H9 (cell line): ENCODE measurements around the gene IQSEC2. TPM values are rescaled to one million over a fixed set of nuclear protein-coding genes. Genes with fewer than 3 reads are reported as not detected.

ENCODE experiments used
- DNase-seq: peaks from one replicate; pipeline ENCODE4 v3.0.0-alpha.2; 2017
- H2AFZ ChIP-seq: one replicate; pipeline ENCODE4 v1.6.1; 2013; ENCODE audit warnings: mild to moderate bottlenecking, low read length, control low read depth, moderate library complexity
- H2AK5ac ChIP-seq: 2 replicates; pipeline ENCODE4 v1.6.1; 2013; ENCODE audit warnings: low read length, control low read depth, mixed read lengths; ENCODE audit not compliant: insufficient read length
- H2BK120ac ChIP-seq: one replicate; pipeline ENCODE4 v1.6.1; 2013; ENCODE audit warnings: low read depth, mild to moderate bottlenecking, low read length, control low read depth, inconsistent platforms; ENCODE audit not compliant: poor library complexity, severe bottlenecking
- H2BK12ac ChIP-seq: 2 replicates; pipeline ENCODE4 v1.6.1; 2013; ENCODE audit warnings: low read length, control low read depth, mixed read lengths, low read depth; ENCODE audit not compliant: insufficient read length
- H2BK15ac ChIP-seq: 2 replicates; pipeline ENCODE4 v1.6.1; 2013; ENCODE audit warnings: low read depth, low read length, control low read depth
- H2BK20ac ChIP-seq: one replicate; pipeline ENCODE4 v1.6.1; 2013; ENCODE audit warnings: low read depth, mild to moderate bottlenecking, low read length, control low read depth, inconsistent platforms; ENCODE audit not compliant: poor library complexity, severe bottlenecking
- H2BK5ac ChIP-seq: 2 replicates; pipeline ENCODE4 v1.6.1; 2013; ENCODE audit warnings: low read length, control low read depth, mixed read lengths; ENCODE audit not compliant: insufficient read length
- H3K14ac ChIP-seq: 2 replicates; pipeline ENCODE4 v1.6.1; 2013; ENCODE audit warnings: low read length, control low read depth; ENCODE audit not compliant: insufficient read depth
- H3K18ac ChIP-seq: 2 replicates; pipeline ENCODE4 v1.6.1; 2013; ENCODE audit warnings: low read depth, mild to moderate bottlenecking, mixed read lengths, low read length, control low read depth; ENCODE audit not compliant: insufficient read length
- H3K23ac ChIP-seq: 2 replicates; pipeline ENCODE4 v1.6.1; 2013; ENCODE audit warnings: low read length, control low read depth, mixed read lengths, low read depth; ENCODE audit not compliant: insufficient read length
- H3K23me2 ChIP-seq: 2 replicates; pipeline ENCODE4 v1.6.1; 2013; ENCODE audit warnings: low read depth, mild to moderate bottlenecking, mixed read lengths, low read length, control low read depth; ENCODE audit not compliant: insufficient read length, poor library complexity, severe bottlenecking
- H3K27ac ChIP-seq: 2 replicates; pipeline ENCODE4 v1.5.1; 2013; ENCODE audit warnings: low read length, control low read depth, mixed read lengths, low read depth; ENCODE audit not compliant: insufficient read length
- H3K27me3 ChIP-seq: 2 replicates; pipeline ENCODE4 v1.6.1; 2013; ENCODE audit warnings: low read length, control low read depth, inconsistent platforms; ENCODE audit not compliant: insufficient read depth
- H3K4ac ChIP-seq: 2 replicates; pipeline ENCODE4 v1.6.1; 2013; ENCODE audit warnings: low read depth, mild to moderate bottlenecking, control low read depth, inconsistent platforms, low read length, moderate library complexity
- H3K4me1 ChIP-seq: 2 replicates; pipeline ENCODE4 v1.6.1; 2013; ENCODE audit warnings: low read length, control low read depth, inconsistent platforms; ENCODE audit not compliant: insufficient read depth
- H3K4me2 ChIP-seq: 2 replicates; pipeline ENCODE4 v1.6.1; 2013; ENCODE audit warnings: low read length, control low read depth, mixed read lengths; ENCODE audit not compliant: insufficient read length, insufficient read depth
- H3K56ac ChIP-seq: 2 replicates; pipeline ENCODE4 v1.6.1; 2013; ENCODE audit warnings: low read depth, mild to moderate bottlenecking, mixed read lengths, low read length, control low read depth; ENCODE audit not compliant: insufficient read length
- H3K79me1 ChIP-seq: 2 replicates; pipeline ENCODE4 v1.6.1; 2013; ENCODE audit warnings: low read depth, mild to moderate bottlenecking, moderate library complexity, low read length, control low read depth, inconsistent platforms; ENCODE audit not compliant: insufficient read depth, poor library complexity, severe bottlenecking
- H3K79me2 ChIP-seq: 2 replicates; pipeline ENCODE4 v1.6.1; 2013; ENCODE audit warnings: low read length, control low read depth, inconsistent platforms; ENCODE audit not compliant: insufficient read depth
- H3K9ac ChIP-seq: 2 replicates; pipeline ENCODE4 v1.6.1; 2013; ENCODE audit warnings: low read length, control low read depth, mixed read lengths; ENCODE audit not compliant: insufficient read length; ENCODE audit errors: extremely low read depth
- H3K9me3 ChIP-seq: one replicate; pipeline ENCODE4 v1.6.1; 2013; ENCODE audit warnings: low read depth, low read length, inconsistent platforms; ENCODE audit not compliant: control insufficient read depth
- H3T11ph ChIP-seq: one replicate; pipeline ENCODE4 v1.6.1; 2013; ENCODE audit warnings: mild to moderate bottlenecking, low read length, control low read depth, inconsistent platforms
- H4K20me1 ChIP-seq: one replicate; pipeline ENCODE4 v1.6.1; 2013; ENCODE audit not compliant: control insufficient read depth, insufficient read length, insufficient read depth
- H4K5ac ChIP-seq: 2 replicates; pipeline ENCODE4 v1.6.1; 2013; ENCODE audit warnings: low read depth, mild to moderate bottlenecking, mixed read lengths, low read length, control low read depth; ENCODE audit not compliant: insufficient read length
- H4K8ac ChIP-seq: replicated peaks from 2 replicates; pipeline ENCODE4 v1.6.1; 2013; ENCODE audit warnings: low read length, control low read depth, mixed read lengths, low read depth; ENCODE audit not compliant: insufficient read length
- H4K91ac ChIP-seq: 2 replicates; pipeline ENCODE4 v1.6.1; 2013; ENCODE audit warnings: low read depth, mild to moderate bottlenecking, moderate library complexity, mixed read lengths, low read length, control low read depth; ENCODE audit not compliant: insufficient read length
- H3K27ac Mint-ChIP-seq, 3 experiments: 2 replicates in 2 of 3; 3 replicates in 1 of 3; pipeline ENCODE4 v1.8.0; 2020 to 2021; ENCODE audit warnings: mixed read lengths in 3 of 3, mild to moderate bottlenecking in 1 of 3, moderate library complexity in 1 of 3
- H3K27me3 Mint-ChIP-seq: 2 replicates; pipeline ENCODE4 v1.8.0; 2021; ENCODE audit warnings: low read depth, mild to moderate bottlenecking, moderate library complexity, mixed read lengths
- H3K36me3 Mint-ChIP-seq, 3 experiments: 2 replicates in 2 of 3; 3 replicates in 1 of 3; pipeline ENCODE4 v1.8.0; 2020 to 2021; ENCODE audit warnings: low read depth in 3 of 3, mixed read lengths in 3 of 3; ENCODE audit not compliant: insufficient read depth in 1 of 3
- H3K4me1 Mint-ChIP-seq, 2 experiments: 2 replicates each; pipeline ENCODE4 v1.8.0; 2020; ENCODE audit warnings: mixed read lengths in 2 of 2
- H3K4me3 Mint-ChIP-seq, 2 experiments: 2 replicates in 1 of 2; 3 replicates in 1 of 2; pipeline ENCODE4 v1.8.0; 2020 to 2021; ENCODE audit warnings: mild to moderate bottlenecking in 2 of 2, mixed read lengths in 2 of 2, moderate library complexity in 1 of 2
- H3K9me3 Mint-ChIP-seq, 2 experiments: 2 replicates in 1 of 2; 3 replicates in 1 of 2; pipeline ENCODE4 v1.8.0; 2020; ENCODE audit warnings: mild to moderate bottlenecking in 2 of 2, mixed read lengths in 2 of 2, moderate library complexity in 1 of 2
- CTCF ChIP-seq: fragments of 200-600 bp; sonication (generic); conservative IDR thresholded peaks from 3 replicates; pipeline ENCODE4 v1.8.0; 2021; ENCODE audit warnings: antibody characterized with exemption, mild to moderate bottlenecking
- WGBS: extraction: QIAGEN DNeasy Blood & Tissue Kit; methylation state at CpG from one replicate; pipeline ENCODE4 v1.1.7; 2013; ENCODE audit warnings: missing lambda C conversion rate, low lambda C conversion rate, mixed read lengths; ENCODE audit not compliant: insufficient read length; ENCODE audit errors: extremely low coverage; 5-methylcytosine and 5-hydroxymethylcytosine counted together
- total RNA-seq: library from RNA; stranded (reverse); gene quantifications from 2 replicates; pipeline ENCODE4 v1.2.1, GENCODE V29; 2021

The IQSEC2 gene
- total RNA-seq, 1 experiment from 2014 or later: 7.0 TPM

DNA sequence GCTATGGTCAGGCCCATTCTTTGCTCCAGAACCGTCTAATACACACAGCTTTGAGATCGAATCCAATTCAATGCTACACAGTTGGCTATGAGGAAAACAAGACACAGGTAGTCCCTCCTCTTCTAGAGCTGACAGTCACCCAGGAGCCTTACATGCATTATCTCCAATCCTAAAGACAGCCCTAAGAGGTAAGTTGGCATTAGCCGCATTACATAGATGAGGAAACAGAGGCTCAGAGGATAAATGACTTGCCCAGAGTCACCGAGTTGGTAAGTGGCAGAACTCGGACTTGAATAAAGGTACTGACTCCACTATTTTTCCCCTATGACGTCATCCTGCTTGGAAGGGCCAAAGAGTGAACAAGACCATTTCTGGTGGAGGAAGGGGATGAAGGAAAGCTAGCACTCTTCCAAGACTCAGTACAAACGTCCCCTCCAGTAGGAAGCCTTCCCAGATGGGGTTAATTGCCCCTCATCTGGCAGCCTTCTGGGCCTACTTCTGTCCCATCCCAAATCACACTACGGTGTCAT, 8.5 kb downstream of the IQSEC2 start:
- Histone ChIP-seq H2AFZ (no peak overlapping the region), H3K56ac (no peak overlapping the region), H2AK5ac (no peak overlapping the region), H3K4ac (no peak overlapping the region), H3K79me2 (no peaks in the 10 kb centered on the region), H3K4me2 (no peak overlapping the region), H2BK20ac (no peak overlapping the region), H3K4me1 (no peaks in the 10 kb centered on the region), H3K27me3 (no peaks in the 10 kb centered on the region), H3K23me2 (no peaks in the 10 kb centered on the region), H2BK120ac (no peak overlapping the region), H4K20me1 (no peaks in the 10 kb centered on the region), H2BK15ac (no peak overlapping the region), H3K9ac (no peak overlapping the region), H2BK12ac (no peak overlapping the region), H3K9me3 (peaks cover 50% of the 10 kb centered on the region), H4K91ac (no peak overlapping the region), H2BK5ac (no peak overlapping the region), H4K5ac (no peak overlapping the region), H3T11ph (no peak overlapping the region), H3K14ac (no peak overlapping the region), H3K27ac (no peak overlapping the region), H3K79me1 (no peaks in the 10 kb centered on the region), H3K18ac (no peak overlapping the region), H4K8ac (no peak overlapping the region), H3K23ac (no peak overlapping the region)
- Mint-ChIP-seq H3K36me3 (peaks cover 0 to 1% (median 0%) of the 10 kb centered on the region in 3 experiments; a peak in 1 of 7 replicates), H3K4me1 (no peaks in the 10 kb centered on the region), H3K9me3 (peaks cover 31 to 39% of the 10 kb centered on the region in 2 experiments), H3K4me3 (no peak overlapping the region), H3K27ac (no peak overlapping the region), H3K27me3 (no peaks in the 10 kb centered on the region)
- DNase-seq: no peak
- no CpG with 5 or more reads among the region's 8 CpGs for WGBS
- no peak for TF ChIP-seq CTCF
